NCI-H187 (cell line): ENCODE data around the gene TOR4A.
"Not testable (repeated sequence)": the region's sequence is repeated elsewhere in the genome, so short reads cannot be mapped to it uniquely, and the experiment has no call there.

ENCODE experiments used
- DNase-seq, 2 experiments: peaks; one replicate each; lab custom pipeline; 2025; lab: John Stamatoyannopoulos, UW

The TOR4A gene

GRCh38 chr9:137319011-137319738 lies 41.6 kb downstream of the TOR4A start:
- no peak for DNase-seq

GRCh38 chr9:137319739-137320551 lies 42.4 kb downstream of the TOR4A start:
- no peak for DNase-seq

- DNase-seq: no peak
Measured at GRCh38 chr9:137320555-137321384, 43.2 kb downstream of the TOR4A start.

GRCh38 chr9:137321726-137322361 lies 44.3 kb downstream of the TOR4A start:
- no peak for DNase-seq

DNA sequence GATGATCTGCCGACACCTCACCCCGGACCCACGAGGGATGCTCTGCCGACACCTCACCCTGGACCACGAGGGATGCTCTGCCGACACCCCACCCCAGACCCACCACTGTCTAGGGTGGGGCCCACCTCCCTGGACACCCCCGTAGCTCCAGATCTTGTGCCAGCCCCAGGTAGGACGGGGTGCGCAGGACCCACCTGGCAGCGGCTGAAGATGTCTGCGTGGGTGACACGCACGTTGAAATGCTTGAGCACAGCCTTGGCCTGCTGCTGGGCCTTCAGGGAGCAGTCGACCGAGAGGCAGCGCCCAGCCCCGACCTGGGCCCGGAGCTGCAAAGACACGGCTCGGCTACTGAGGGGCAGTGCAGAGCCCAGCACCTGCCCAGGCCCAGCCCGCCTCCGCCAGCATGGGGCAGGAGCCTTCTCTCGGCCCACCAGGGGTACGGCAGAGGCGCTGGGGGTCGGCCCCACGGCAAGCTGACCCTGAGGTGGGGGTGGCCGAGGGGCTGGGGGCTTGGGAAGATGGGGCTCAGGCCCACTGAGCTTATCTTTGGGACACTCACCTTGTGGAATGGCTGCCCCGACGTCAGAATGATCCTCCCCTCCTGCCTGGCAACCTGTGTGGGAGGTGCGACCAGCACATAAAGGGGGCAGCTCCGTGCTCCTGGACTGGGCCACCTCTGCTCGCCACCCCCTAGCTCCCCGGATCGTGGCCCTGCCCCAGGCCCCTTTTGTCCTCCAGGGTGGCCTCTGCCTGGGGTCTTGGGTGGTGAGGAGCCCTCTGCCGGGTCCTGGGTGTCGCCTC lies 46.2 kb downstream of the TOR4A start:
- no peak for DNase-seq

DNA sequence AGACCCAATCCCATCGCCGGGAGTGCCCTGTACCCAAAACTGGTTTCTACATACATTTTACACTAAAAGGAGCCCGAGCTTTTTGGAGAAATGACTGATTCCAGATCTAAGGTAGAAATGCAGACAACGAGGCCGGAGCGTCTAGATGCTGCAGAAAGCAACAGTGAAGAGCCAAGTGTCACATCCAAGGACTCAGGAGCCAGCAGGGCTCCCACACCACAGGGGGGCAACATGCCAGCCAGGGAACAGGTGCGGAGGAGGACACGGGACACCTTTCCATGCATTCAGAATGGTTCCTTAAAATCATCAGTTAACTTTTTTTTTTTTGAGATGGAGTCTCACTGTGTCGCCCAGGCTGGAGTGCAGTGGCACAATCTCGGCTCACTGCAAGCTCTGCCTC lies 47.6 kb downstream of the TOR4A start:
- DNase-seq: no peak

- no peak for DNase-seq
Measured at GRCh38 chr9:137325799-137326198, 48.3 kb downstream of the TOR4A start.

GRCh38 chr9:137326445-137327065 lies 49.0 kb downstream of the TOR4A start:
- DNase-seq: no peak

DNA sequence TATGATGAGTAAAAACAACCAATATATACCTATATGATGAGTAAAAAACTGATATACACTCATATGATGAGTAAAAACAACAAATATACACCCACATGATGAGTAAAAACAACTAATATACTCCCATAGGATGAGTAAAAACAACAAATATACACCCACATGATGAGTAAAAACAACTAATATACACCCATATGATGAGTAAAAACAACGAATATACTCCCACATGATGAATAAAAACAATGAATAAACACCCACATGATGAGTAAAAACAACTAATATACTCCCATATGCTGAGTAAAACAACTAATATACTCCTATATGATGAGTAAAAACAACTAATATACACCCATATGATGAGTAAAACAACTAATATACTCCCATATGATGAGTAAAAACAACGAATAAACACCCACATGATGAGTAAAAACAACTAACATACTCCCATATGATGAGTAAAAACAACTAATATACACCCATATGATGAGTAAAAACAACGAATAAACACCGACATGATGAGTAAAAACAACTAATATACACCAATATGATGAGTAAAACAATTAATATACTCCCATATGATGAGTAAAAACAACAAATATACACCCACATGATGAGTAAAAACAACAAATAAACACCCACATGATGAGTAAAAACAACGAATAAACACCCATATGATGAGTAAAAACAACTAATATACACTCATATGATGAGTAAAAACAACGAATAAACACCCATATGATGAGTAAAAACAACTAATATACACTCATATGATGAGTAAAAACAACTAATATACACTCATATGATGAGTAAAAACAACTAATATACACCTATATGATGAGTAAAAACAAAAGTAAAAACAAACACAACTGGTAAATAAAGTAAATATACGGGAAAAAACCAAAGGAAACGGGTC lies 50.4 kb downstream of the TOR4A start:
- not testable (repeated sequence) for DNase-seq

DNA sequence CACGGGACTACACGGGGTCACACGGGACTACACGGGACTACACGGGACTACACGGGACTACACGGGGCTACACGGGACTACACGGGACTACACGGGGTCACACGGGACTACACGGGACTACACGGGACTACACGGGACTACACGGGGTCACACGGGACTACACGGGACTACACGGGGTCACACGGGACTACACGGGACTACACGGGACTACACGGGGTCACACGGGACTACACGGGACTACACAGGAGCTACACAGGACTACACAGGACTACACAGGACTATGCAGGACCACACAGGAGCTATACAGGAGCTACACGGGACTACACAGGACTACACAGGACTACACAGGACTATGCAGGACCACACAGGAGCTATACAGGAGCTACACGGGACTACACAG lies 52.1 kb downstream of the TOR4A start:
- DNase-seq: not testable (repeated sequence)

DNA sequence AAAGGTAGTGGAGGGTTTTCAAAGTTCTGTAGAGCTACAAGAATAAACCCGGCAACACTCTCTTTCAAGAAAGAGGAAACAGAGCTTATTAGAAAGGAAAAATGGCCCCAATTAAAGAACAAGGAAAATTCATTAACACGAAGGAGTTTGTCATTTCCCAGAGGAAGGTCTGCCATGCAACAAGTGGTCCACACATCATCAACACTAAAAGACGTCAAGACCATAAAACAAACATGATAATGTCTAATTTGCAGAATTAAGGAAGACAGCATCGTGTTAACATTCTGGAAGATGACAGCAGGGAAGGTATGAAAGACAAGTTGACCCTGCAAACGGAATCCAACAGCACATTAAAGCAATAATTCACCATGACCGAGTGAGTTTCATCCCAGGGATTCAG lies 53.2 kb downstream of the TOR4A start:
- DNase-seq: no peak

DNA sequence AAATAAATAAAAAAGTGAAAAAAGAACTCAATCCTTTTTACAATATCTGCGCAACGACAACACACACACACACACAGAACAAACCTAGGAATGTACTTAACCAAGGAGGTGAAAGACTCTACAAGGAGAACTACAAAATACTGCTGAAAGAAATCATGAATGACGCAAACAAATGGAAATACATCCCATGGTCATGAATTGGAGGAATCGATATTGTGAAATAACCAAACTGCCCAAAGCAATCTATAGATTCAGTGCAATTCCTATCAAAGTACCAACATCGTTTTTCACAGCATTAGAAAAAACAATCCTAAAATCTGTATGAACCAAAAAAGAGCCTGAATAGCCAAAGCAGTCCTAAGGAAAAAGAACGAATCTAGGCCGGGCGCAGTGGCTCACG lies 54.4 kb downstream of the TOR4A start:
- DNase-seq: no peak
